ENCODE data around the gene TIMP3.
A peak's percentile ranks its signal among the peaks of the same experiment; 100 is the strongest.

The TIMP3 gene

DNA sequence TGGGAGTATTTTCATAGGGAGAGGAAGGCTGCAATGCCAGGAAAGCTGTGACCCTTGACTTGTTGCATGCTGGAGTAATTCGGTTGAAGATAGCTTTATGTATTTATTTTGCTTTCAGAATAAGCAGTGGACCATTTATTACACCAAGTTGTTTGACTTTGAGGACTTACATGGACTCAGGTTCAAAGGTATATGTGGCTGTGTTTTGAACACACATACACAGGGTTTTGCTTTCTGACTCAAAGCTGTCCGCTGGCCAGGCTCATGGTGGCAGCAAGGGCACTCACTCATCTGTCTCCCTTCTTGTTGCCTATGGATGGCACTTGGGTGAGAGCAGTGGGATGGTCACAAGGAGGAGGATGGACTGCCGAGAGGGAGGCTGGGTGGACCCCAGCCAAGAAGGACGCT, 6.5 kb downstream of the TIMP3 start:
- no peak for DNase-seq (ENCODE audit: low read depth in 2 of 2)

DNA sequence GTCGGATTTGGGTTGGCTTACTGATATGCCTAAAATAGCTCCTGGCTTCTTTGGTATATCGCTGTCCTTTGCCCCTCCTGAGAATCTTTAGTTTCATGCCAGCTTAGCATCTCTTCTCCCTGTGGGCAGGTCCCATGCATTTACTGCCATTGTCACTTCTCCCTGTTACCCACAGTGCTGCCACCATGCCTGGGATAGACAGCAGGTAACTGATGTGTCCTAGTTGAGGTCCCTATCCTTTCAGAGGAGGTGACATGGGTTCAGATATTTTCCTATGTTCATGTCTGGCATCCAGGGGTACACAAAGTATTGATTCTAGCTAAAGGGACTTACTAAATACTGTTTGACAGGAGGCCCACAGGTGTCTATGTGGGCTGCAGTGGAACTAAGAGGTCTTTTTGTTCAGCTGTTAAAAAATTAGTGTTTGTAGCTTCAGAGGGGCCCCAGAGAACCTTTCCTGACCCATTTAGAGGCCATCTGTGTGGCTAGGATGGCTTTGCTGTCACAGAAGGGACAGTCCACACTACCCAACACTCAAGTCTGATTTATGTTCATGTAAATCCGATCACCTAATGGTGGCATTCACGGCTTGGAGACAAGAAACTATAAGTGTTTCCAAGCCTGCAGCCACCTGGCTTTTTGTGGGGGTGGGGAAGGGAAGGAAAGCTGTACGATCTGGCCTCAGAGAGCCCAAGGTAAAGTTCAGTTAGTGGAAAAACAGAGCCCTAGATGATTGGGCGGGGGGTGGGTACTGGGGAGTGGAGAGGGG, 8.5 kb downstream of the TIMP3 start:
- no peak for DNase-seq (ENCODE audit: low read depth in 2 of 2)

- DNase-seq (ENCODE audit: low read depth in 2 of 2), result no peak
Observed at GRCh38 chr22:32810555-32811133, 9.1 kb downstream of the TIMP3 start.

DNA sequence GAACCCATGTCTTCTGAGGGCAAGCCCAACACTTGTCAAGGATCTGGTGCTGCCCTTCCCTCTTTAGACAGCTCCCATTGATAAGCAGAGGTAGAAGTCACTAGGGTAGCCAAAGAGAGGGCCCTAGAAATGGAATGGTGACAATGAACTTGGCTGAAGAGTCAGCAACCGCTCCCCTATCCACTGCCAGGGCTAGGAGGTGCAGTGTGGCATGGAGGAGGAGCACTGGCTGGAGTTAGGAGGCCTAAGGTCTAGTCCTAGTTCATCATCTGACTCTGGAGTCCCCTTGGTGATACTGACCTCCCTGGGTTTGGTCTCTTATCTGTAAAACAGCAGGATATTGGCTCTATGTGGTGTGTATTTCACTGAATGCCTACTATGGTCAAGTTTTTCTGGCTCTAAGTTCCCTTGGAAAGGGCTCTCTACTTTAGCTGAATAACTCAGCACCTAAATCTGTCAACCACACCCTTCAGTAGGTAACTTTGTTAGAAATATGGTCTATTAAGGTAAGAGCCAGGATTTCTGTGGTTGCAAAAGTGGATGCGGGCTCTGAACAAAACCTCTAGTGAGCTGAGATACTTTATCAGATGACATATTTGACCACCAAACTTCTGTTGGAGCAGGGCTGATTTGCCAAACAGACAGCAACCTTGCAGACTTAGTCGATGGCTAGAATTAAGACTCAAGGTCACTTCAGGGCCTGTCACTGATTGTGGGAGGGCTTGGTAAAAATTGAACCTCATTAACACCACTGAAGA, 10.5 kb downstream of the TIMP3 start:
- no peak for DNase-seq (ENCODE audit: low read depth in 2 of 2)

DNA sequence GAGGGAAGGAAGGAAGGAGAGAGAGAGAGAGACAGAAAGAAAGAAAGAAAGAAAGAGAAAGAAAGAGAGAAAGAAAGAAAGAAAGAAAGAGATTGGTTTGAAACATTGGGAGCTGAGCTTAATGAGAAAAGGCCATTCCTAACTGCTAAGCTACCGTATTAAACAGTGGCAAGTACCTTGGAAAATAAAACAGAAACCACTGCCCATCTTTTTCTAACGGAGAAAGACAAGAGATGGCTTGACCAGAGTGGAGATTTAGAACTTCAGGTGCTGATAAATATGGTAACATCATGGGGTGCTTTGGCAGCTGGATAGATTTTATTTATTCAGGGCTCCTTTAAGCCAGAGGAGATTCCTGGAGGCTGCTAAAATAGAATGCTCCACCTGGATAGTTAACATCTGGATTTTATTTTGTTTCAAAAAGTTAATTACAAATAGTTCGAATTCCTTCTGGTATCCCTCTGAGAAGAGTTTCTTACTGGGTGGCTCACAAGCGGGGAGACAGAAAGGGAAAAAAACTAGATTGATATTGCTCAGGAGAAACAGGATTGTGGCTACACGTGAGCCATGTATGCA, 12.9 kb downstream of the TIMP3 start:
- no peak for DNase-seq (ENCODE audit: low read depth in 2 of 2)

- no peak for DNase-seq (ENCODE audit: low read depth in 2 of 2)
Observed at GRCh38 chr22:32815059-32815458, 13.6 kb downstream of the TIMP3 start.

DNA sequence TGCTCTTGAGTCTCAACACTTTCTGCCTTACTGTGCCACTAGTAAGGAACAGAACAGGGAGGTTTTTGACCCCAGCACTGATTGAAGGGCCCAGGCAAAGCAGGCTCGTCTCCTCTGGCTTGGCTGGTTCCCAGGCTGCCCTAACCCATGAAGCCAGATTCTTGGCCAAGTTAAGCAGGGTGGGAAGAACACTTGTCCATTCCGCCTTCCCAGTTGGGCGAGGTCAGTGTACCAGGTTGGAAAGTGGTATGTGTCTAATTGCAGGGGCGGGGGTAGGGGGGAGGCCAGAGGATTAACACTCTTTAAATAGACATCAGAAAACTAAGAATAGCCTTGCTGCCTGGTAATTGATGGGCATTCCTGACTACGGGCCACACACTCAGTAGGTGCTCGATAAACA, 14.4 kb downstream of the TIMP3 start:
- DNase-seq (ENCODE audit: low read depth in 2 of 2), result no peak

- DNase-seq (ENCODE audit: low read depth in 2 of 2), result no peak
Observed at GRCh38 chr22:32817137-32817730, 15.7 kb downstream of the TIMP3 start.

- DNase-seq (ENCODE audit: low read depth in 2 of 2), result no peak
Observed at GRCh38 chr22:32818446-32819115, 17.1 kb downstream of the TIMP3 start.

- DNase-seq (ENCODE audit: low read depth in 2 of 2), result no peak
Observed at GRCh38 chr22:32819120-32819519, 17.6 kb downstream of the TIMP3 start.

- no peak for DNase-seq (ENCODE audit: low read depth in 2 of 2)
Observed at GRCh38 chr22:32820131-32821119, 18.9 kb downstream of the TIMP3 start.

GRCh38 chr22:32822179-32822877, 20.8 kb downstream of the TIMP3 start:
- DNase-seq (ENCODE audit: low read depth in 2 of 2), result no peak

DNA sequence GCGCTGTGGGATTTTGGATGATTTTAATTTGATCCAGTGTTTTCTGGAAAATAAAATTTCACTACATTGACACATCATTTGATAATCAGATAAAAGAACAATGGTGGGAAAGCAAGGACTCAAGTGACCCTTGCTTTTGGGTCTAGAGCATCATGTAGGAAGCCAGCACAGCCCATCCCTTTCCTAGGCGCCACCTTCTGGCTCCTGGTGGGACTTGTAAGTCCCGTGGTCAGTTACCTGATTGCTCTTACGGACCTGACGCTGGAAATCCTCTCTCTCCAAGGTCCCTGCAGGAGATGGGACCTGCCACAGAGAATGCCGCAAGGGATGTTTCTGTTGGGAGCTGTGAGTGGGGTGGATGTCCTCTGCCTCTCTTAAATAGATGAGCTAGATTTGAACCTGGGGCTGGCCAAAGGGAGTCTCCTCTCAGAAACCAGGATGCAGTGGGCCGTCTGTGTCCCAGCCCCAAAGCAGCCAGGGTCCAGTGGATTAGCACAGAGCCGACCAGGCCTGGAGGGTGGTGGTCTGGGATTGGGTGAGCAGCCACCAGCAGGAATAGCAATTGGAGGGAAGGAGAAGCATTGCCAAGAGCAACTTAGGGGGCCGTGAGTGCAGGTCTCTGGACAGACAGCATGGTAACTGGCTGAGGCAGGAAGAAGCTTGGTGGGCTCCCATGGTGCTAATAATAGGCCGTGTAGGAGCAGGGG, 21.7 kb downstream of the TIMP3 start:
- DNase-seq (ENCODE audit: low read depth in 2 of 2), result peak in 1 of 2 donors; percentile 6

DNA sequence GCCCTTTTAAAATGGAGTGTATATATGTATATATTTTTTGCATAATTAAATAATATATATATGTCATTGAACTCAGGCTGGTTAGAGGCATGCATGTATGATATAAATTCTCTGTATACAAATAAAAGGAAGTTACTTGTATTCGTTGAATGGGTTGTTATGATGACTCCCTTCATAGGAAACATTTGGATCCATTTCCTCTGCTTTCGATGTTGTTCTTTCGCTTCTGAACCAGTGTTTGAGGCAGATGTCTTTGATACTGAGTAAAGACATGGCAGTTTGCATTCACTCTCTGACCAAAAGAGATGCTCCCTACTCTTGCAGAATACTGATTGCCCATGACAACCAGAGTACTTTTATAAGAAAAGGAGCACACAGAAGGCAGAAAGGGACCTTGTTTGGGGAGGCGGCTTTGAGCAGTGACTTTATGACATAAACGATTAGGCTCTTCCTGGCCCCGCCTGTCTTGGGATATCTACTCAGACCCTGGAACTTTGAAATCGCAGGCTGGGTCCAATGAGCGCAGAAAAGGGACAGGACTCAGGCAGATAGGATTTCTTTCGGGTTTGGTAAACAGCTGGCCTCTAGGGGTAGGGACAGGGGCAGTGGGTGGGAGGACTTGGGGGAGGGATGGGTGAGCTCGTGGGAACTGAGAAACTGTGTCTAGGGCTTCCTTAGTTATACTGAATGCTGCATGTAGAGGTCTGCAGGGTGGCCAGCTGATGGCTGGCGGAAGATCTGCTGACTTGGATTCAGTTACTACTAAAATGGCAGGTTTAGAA, 23.2 kb downstream of the TIMP3 start:
- DNase-seq (ENCODE audit: low read depth in 2 of 2), result no peak

DNA sequence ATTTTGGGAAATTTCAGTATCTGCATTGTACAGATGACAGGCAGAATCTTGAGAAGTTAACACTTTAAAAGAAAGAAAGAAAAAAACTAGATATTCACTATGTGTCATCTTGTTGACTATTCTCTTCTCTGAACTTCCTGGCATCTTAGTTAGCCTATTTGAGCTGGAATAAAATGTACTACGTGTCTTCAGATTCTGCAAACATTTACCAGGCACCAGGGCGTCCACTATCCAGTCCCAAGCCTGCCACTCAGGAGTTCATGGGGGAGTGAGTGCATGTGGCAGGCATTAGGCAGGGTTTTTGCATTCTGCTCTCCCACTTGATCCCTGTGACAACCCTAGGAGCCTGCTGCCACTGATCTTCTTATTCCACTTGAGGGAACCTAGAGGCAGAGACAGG, 25.0 kb downstream of the TIMP3 start:
- DNase-seq (ENCODE audit: low read depth in 2 of 2), result no peak

DNA sequence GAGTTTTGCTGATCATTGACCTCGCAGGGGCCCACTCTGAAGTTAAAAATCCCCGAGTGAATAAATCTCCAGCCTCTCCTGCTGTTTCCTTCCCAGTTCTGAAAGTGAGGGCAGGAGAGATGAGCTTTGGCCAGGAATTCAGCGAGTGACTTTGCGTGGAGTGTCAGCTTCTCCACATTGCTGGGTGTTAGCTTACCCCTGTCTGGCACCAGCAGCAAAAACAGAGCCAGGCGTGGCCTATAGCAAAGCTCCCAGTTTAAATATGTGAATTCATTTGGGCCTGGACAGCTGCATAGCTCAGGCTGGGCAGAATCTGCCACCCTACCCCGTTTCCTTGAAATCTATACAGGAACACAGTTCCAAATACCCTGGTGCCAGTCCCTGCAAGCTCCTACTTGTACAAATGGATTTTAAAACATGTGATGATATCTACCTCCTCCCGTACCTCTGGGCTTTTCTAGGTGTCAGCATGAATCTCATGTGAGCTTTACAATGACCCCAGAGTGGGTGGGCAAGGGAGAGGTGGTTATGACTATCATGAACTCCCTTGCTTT, 25.6 kb downstream of the TIMP3 start:
- DNase-seq (ENCODE audit: low read depth in 2 of 2), result no peak

DNA sequence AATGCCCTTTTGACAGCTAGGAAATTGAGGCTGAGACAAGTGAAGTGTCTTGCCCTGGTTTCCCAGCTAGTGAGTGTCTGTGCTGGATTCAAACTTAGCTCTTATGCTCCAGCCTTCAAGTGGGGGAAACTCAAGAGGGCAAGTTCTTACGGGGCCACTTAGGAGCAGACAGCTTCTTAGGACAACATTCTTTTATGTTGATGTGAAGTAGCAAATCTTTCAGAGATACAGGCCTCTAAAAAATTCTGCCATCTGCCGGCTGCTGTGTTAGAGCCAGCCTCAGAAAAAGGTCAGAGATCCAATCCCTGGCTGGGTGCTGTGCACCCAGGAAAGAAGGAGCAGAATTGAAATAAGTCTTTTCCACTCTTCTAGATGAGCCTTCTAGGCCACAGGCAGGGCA, 26.6 kb downstream of the TIMP3 start:
- no peak for DNase-seq (ENCODE audit: low read depth in 2 of 2)

GRCh38 chr22:32828561-32828960, 27.1 kb downstream of the TIMP3 start:
- DNase-seq (ENCODE audit: low read depth in 2 of 2), result no peak
